Calu3 (cell line): Measurements from ENCODE around the gene FAM227A. TPM values are rescaled to one million over a fixed set of nuclear protein-coding genes. Genes with fewer than 3 reads are reported as not detected.
"Not testable (repeated sequence)": the region's sequence is repeated elsewhere in the genome, so short reads cannot be mapped to it uniquely, and the experiment has no call there.

Experiments used
- BruUV-seq: library from RNA; stranded (reverse); fragments of 400-500 nt; replicated peaks from 2 replicates; lab custom pipeline; 2021; lab: Mats Ljungman, UMichigan
- CTCF ChIA-PET: fragments of 300-600 bp; sonication (Branson Sonifier 250); formaldehyde crosslinking; loops from one replicate; lab custom pipeline; 2022; ENCODE audit warnings: antibody characterized with exemption; lab: Charles Lee
- DNase-seq: peaks from one replicate; pipeline ENCODE4 v3.0.0; 2022
- H3K27ac Mint-ChIP-seq: one replicate; pipeline ENCODE4 v1.8.0; 2022; ENCODE audit warnings: mixed read lengths; ENCODE audit not compliant: unreplicated experiment
- H3K27me3 Mint-ChIP-seq: one replicate; pipeline ENCODE4 v1.8.0; 2022; ENCODE audit warnings: mixed read lengths; ENCODE audit not compliant: unreplicated experiment
- H3K36me3 Mint-ChIP-seq: one replicate; pipeline ENCODE4 v1.8.0; 2022; ENCODE audit warnings: mild to moderate bottlenecking, moderate library complexity, mixed read lengths; ENCODE audit not compliant: insufficient read depth, unreplicated experiment
- H3K4me1 Mint-ChIP-seq: one replicate; pipeline ENCODE4 v1.8.0; 2022; ENCODE audit warnings: mild to moderate bottlenecking, low read depth, mixed read lengths; ENCODE audit not compliant: unreplicated experiment
- H3K4me3 Mint-ChIP-seq: one replicate; pipeline ENCODE4 v1.8.0; 2022; ENCODE audit warnings: mild to moderate bottlenecking, low read depth, moderate library complexity, mixed read lengths; ENCODE audit not compliant: unreplicated experiment
- H3K9me3 Mint-ChIP-seq: one replicate; pipeline ENCODE4 v1.8.0; 2022; ENCODE audit warnings: low read depth, mixed read lengths; ENCODE audit not compliant: unreplicated experiment
- CTCF ChIP-seq: fragments of 200-600 bp; IDR thresholded peaks from one replicate; pipeline ENCODE4 v1.8.0; 2022; ENCODE audit warnings: antibody characterized with exemption; ENCODE audit not compliant: unreplicated experiment
- intact Hi-C: fragments of 100-400 bp; cut with micrococcal nuclease; formaldehyde crosslinking; loops from one replicate; pipeline ENCODE4 v1.10.0; 2022; ENCODE audit not compliant: unreplicated experiment
- total RNA-seq: library from RNA; stranded (reverse); gene quantifications from 2 replicates; pipeline ENCODE4 v1.2.3, GENCODE V29; 2022

FAM227A gene
- total RNA-seq, 1 experiment from 2014 or later: 9.6 TPM

- Mint-ChIP-seq H3K4me3 (no peak overlapping the region), H3K36me3 (peaks cover 19% of the 10 kb centered on the region), H3K9me3 (peaks cover 2% of the 10 kb centered on the region), H3K27ac (no peak overlapping the region), H3K4me1 (peaks cover 9% of the 10 kb centered on the region), H3K27me3 (no peaks in the 10 kb centered on the region)
- BruUV-seq: no TSS peak
- DNase-seq: no peak
- intact Hi-C loops: no loop called here
- CTCF ChIA-PET: no interaction called here
- no peak for TF ChIP-seq CTCF
Measured at GRCh38 chr22:38623351-38623750, 32.8 kb downstream of the FAM227A start.

- TF ChIP-seq CTCF: no peak
- H3K27ac Mint-ChIP-seq: no peak overlapping the region
- intact Hi-C loops: no loop called here
- H3K9me3 Mint-ChIP-seq: peaks cover 4% of the 10 kb centered on the region
- CTCF ChIA-PET: no interaction called here
- H3K4me3 Mint-ChIP-seq: no peak overlapping the region
- DNase-seq: no peak
- H3K36me3 Mint-ChIP-seq: peaks cover 32% of the 10 kb centered on the region
- BruUV-seq: no TSS peak
- peaks cover 5% of the 10 kb centered on the region for H3K4me1 Mint-ChIP-seq
- no peaks in the 10 kb centered on the region for H3K27me3 Mint-ChIP-seq
Measured at GRCh38 chr22:38618682-38619081, 37.5 kb downstream of the FAM227A start.

GRCh38 chr22:38618258-38618657, 37.9 kb downstream of the FAM227A start:
- intact Hi-C loops: no loop called here
- CTCF ChIA-PET: no interaction called here
- Mint-ChIP-seq H3K4me1 (peaks cover under 1% of the 10 kb centered on the region), H3K4me3 (no peak overlapping the region), H3K36me3 (peaks cover 32% of the 10 kb centered on the region), H3K27ac (no peak overlapping the region), H3K9me3 (peaks cover 4% of the 10 kb centered on the region), H3K27me3 (no peaks in the 10 kb centered on the region)
- DNase-seq: no peak
- no TSS peak for BruUV-seq
- no peak for TF ChIP-seq CTCF

GRCh38 chr22:38615064-38615405, 41.2 kb downstream of the FAM227A start:
- intact Hi-C loops, BruUV-seq: not testable (repeated sequence)

GRCh38 chr22:38614332-38615063, 41.7 kb downstream of the FAM227A start:
- no TSS peak for BruUV-seq
- Mint-ChIP-seq H3K36me3 (peaks cover 24% of the 10 kb centered on the region), H3K27ac (no peak overlapping the region), H3K4me1 (no peaks in the 10 kb centered on the region), H3K9me3 (peaks cover 4% of the 10 kb centered on the region), H3K27me3 (no peaks in the 10 kb centered on the region), H3K4me3 (no peak overlapping the region)
- CTCF ChIA-PET: no interaction called here
- no peak for TF ChIP-seq CTCF
- intact Hi-C loops: no loop called here
- DNase-seq: no peak

More at GRCh38 chr22:38615064-38615405, 41.2 kb downstream of the FAM227A start:
- DNase-seq, H3K9me3 Mint-ChIP-seq, H3K27ac Mint-ChIP-seq, H3K27me3 Mint-ChIP-seq, CTCF ChIA-PET, H3K4me1 Mint-ChIP-seq, H3K4me3 Mint-ChIP-seq: not testable (repeated sequence)
- peaks cover 27% of the 10 kb centered on the region for H3K36me3 Mint-ChIP-seq
